ENCODE results near the gene ZBTB8OS.

ZBTB8OS gene

GRCh38 chr1:32605711-32606424 is 44.5 kb downstream of the ZBTB8OS start:
- FAIRE-seq (no peak), DNase-seq (ENCODE audit: insufficient read length, low spot score) (no peak)
- no peak for TF ChIP-seq CTCF (IDR thresholded peaks at IDR 0.05; ENCODE audit: insufficient read depth, missing control alignments)

- TF ChIP-seq CTCF (IDR thresholded peaks at IDR 0.05; ENCODE audit: insufficient read depth, missing control alignments), result no peak
- no peak for DNase-seq (ENCODE audit: insufficient read length, low spot score)
- FAIRE-seq, result no peak
These were observed 50.3 kb downstream of the ZBTB8OS start for GRCh38 chr1:32600034-32600433.

- FAIRE-seq, result no peak
- no peak for DNase-seq (ENCODE audit: insufficient read length, low spot score)
- TF ChIP-seq CTCF (IDR thresholded peaks at IDR 0.05; ENCODE audit: insufficient read depth, missing control alignments), result no peak
These were observed 57.4 kb downstream of the ZBTB8OS start for GRCh38 chr1:32592943-32593342.

- no peak for DNase-seq (ENCODE audit: insufficient read length, low spot score)
- no peak for TF ChIP-seq CTCF (IDR thresholded peaks at IDR 0.05; ENCODE audit: insufficient read depth, missing control alignments)
- no peak for FAIRE-seq
These were observed 69.9 kb downstream of the ZBTB8OS start for GRCh38 chr1:32580348-32581017.
